Forelimb muscle (tissue), 1 donor: ENCODE measurements around the gene NEGR1. TPM values are rescaled to one million over a fixed set of nuclear protein-coding genes. Genes with fewer than 3 reads are reported as not detected.

Experiments used
- DNase-seq: peaks from one replicate; pipeline ENCODE4 v3.0.0-alpha.2; 2013; ENCODE audit warnings: low read depth
- polyA plus RNA-seq: library from polyadenylated mRNA; unstranded; fragments of 120-200 nt; gene quantifications from one replicate; pipeline ENCODE4 v1.2.1, GENCODE V29; 2013; ENCODE audit not compliant: insufficient read length

NEGR1 gene
- polyA plus RNA-seq, 1 donor = 16.6 TPM

GRCh38 chr1:71695821-71696220, 586.5 kb downstream of the NEGR1 start:
- DNase-seq = no peak

- DNase-seq = no peak
Measured at GRCh38 chr1:71695084-71695483, 587.3 kb downstream of the NEGR1 start.

GRCh38 chr1:71693581-71693980, 588.8 kb downstream of the NEGR1 start:
- DNase-seq = no peak

GRCh38 chr1:71689635-71690034, 592.7 kb downstream of the NEGR1 start:
- DNase-seq = no peak

GRCh38 chr1:71687376-71687775, 595.0 kb downstream of the NEGR1 start:
- DNase-seq = no peak

- DNase-seq = no peak
Measured at GRCh38 chr1:71676979-71677925, 605.1 kb downstream of the NEGR1 start.

- no peak for DNase-seq
Measured at GRCh38 chr1:71668065-71668464, 614.3 kb downstream of the NEGR1 start.

- no peak for DNase-seq
Measured at GRCh38 chr1:71667216-71667615, 615.1 kb downstream of the NEGR1 start.

GRCh38 chr1:71666609-71667008, 615.7 kb downstream of the NEGR1 start:
- no peak for DNase-seq

GRCh38 chr1:71660411-71660810, 621.9 kb downstream of the NEGR1 start:
- DNase-seq = no peak

- no peak for DNase-seq
Measured at GRCh38 chr1:71657891-71658679, 624.3 kb downstream of the NEGR1 start.

GRCh38 chr1:71656902-71657301, 625.4 kb downstream of the NEGR1 start:
- DNase-seq = no peak

GRCh38 chr1:71655604-71656003, 626.7 kb downstream of the NEGR1 start:
- DNase-seq = no peak

- DNase-seq = no peak
Measured at GRCh38 chr1:71653952-71654351, 628.4 kb downstream of the NEGR1 start.

- no peak for DNase-seq
Measured at GRCh38 chr1:71651214-71651613, 631.1 kb downstream of the NEGR1 start.

- peak; percentile 67 for DNase-seq
Measured at GRCh38 chr1:71650119-71650518, 632.2 kb downstream of the NEGR1 start.

- no peak for DNase-seq
Measured at GRCh38 chr1:71649608-71650007, 632.7 kb downstream of the NEGR1 start.

GRCh38 chr1:71647513-71648300, 634.6 kb downstream of the NEGR1 start:
- no peak for DNase-seq

GRCh38 chr1:71645015-71645414, 637.3 kb downstream of the NEGR1 start:
- no peak for DNase-seq

- no peak for DNase-seq
Measured at GRCh38 chr1:71641903-71642302, 640.4 kb downstream of the NEGR1 start.

- DNase-seq = no peak
Measured at GRCh38 chr1:71640998-71641397, 641.3 kb downstream of the NEGR1 start.

GRCh38 chr1:71640116-71640515, 642.2 kb downstream of the NEGR1 start:
- DNase-seq = peak; percentile 62
